Stimulated activated CD8-positive, alpha-beta memory T cell treated with anti-CD3 and anti-CD28 coated beads, Interleukin-15, amount 100 ng/mL, for 48 hours (primary cell): Measurements from ENCODE around the gene TFRC.
"Not testable (repeated sequence)": the region's sequence is repeated elsewhere in the genome, so short reads cannot be mapped to it uniquely, and the experiment has no call there.

Experiments used
- DNase-seq, 2 donors: peaks; one replicate each; pipeline ENCODE4 v3.0.0-alpha.2; 2020; ENCODE audit warnings: low read depth in 2 of 2

The TFRC gene

DNA sequence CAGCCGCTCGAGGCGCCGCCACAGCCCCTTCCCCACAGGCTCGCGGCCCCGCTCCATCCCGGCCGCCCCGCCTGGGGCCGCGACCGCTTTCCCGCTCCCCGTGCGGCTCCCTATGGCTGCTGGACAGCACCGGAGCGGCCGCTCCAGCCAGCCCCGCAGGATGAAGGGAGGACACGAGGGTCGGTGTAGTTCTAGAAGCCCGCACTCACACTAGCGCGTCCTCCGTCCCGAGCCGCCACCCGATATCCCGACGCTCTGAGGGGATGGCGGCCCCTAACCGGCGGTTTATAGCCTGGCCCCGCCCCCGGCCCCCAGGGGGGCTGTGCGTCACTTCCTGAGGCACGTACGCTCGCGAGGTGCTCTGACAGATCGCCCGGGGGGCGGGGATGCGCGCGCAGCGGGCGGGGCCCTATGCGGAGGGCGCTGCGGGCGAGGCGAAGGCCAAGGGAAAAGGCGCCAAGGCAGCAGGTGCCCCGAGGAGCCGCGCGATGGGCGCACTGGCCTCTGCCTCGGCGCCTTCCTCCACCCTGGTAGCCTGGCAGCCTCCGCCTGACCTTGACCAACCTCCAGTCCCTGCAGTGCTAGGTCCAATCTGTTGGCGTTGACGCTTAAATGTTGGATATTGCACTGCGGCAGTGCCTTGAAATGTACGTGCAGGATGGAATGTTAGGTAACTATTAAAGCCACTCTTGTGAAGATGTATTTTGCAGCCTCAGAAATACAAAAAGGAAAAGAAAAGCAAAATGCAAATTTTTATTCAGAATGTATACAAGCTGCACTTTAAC, at the start of gene TFRC:
Gene TFRC, minus strand, starts transcription at position 257 of the 785 bp plus-strand sequence. CDS start 4,991 bp downstream, outside the sequence.
- peak; percentile 94 for DNase-seq

GRCh38 chr3:196128172-196128843, 46.4 kb upstream of the TFRC start:
- no peak for DNase-seq

GRCh38 chr3:196127308-196128040, 45.6 kb upstream of the TFRC start:
- DNase-seq, result peak in 1 of 2 donors; percentile 12

DNA sequence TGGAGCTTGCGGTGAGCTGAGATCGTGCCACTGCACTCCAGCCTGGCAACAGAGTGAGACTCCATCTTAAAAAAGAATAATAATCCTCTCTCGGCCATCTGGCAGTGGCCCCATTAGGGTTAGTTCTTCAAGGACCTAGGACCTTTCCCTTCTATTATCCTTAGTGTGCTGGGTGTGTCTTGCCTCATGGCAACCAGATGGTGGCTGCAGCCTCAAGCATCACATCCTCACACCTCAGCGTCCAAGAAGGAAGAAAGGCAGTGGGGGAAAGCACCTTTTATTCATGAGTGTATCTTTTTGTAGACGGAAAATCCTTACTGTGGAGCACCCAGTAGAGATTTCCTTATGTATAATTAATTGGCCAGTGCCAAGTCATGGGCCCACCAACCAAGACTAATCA, 42.7 kb upstream of the TFRC start:
- DNase-seq, result no peak

GRCh38 chr3:196122688-196123046, 40.8 kb upstream of the TFRC start:
- no peak for DNase-seq

DNA sequence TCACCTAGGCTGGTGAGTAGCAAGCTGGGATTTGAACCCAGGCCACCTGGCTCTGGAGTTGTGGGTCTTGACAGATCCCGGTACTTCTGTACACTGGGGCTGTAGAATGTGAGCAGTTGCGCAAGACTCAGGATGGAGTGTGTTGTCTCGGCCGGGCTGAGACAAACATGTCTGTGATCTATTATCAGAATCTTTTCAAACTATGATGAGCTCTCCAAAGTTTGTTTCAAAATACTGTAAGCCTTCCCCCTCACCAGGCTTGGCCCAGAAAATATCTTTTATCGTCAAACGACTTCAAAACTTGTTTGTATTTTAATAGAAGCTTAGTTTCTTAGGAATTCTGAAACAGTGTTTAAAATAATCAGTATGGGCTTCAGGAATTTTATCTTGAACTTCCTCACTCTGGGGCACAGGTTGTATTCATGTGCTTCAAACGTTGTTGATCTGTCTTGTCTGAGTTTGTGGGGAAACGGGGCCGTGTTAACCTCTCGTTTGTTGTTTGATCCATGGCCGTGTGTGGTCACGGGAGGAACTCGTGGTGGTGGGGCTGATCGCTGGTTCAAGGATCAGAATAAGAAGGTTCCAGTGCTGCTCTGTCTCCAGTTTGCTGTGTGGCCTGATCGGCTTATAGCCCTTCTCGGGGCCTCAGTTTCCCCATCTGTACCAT, 40.3 kb upstream of the TFRC start:
- no peak for DNase-seq

GRCh38 chr3:196121066-196121465, 39.2 kb upstream of the TFRC start:
- DNase-seq, result no peak

- no peak for DNase-seq
Measured at GRCh38 chr3:196120291-196120951, 38.5 kb upstream of the TFRC start.

DNA sequence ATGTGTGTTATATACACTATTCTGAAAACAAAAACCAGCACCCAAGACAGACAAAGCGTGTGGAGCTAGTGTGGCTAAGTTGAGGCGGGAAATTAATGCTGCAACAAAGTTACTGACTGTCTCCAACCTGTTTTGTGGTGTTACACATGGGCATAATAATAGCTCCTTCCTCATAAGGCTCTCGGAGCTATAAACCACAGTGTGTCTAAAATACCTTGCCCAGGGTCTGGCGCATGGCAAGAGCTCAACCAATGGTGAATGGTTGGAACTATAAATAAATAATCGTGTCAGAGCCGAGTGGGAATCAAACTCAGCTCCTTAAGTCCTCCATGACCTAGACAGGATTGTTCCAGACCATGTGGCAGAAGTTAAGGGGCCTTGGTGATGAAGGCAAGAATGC, 35.9 kb upstream of the TFRC start:
- DNase-seq, result no peak

DNA sequence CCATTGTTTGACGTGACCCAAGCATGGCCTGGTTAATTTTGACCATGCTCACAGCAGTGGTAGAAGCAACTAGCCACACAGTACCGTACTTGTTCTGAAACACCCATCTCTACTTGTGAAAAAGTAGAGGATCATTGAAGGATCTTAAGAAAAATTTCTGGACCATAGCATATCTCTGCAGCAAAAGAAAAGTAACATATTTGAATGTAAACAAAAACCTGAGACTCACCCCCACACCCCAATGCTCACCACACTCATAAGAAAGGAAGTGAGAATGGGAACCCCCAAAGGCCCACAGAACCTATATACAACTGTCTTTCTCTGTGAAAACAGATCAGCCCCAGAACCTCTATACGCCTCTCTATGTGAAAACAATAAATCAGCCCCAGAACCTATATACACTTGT, 33.8 kb upstream of the TFRC start:
- DNase-seq, result no peak

DNA sequence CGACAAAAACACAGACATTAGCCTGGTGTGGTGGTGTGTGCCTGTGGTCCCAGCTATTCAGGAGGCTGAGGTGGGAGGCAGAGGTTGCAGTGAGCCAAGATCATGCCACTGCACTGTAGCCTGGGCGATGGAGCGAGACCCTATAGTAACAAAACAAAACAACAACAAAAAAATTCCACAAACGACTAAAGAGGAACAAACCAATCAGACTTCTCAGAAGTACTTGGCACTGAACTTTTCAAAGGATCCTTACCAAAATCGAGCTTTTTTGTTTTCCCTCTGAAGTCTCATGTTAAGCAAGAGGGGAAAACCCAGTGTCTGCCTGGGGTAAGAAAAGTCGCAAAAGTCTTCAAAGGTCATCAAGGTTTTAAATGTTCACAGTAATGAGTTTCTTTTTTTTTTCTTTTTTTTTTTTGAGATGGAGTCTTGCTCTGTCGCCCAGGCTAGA, 30.1 kb upstream of the TFRC start:
- peak in 1 of 2 donors; percentile 18 for DNase-seq

GRCh38 chr3:196108075-196108743, 26.3 kb upstream of the TFRC start:
- DNase-seq, result no peak

DNA sequence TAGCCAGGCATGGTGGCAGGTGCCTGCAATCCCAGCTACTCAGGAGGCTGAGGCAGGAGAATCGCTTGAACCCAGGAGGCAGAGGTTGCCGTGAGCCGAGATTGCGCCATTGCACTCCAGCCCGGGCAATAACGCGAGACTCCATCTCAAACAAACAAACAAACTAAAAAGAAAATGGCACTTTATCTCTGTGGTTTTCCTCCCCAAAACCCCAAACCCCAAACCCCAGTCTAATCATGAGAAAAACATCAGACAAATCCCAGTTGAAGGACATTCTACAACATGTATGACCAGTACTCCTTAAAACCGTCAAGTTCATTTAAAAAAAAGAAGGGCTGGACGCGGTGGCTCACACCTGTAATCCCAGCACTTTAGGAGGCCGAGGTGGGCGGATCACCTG, 22.8 kb upstream of the TFRC start:
- not testable (repeated sequence) for DNase-seq

GRCh38 chr3:196098365-196098980, 16.6 kb upstream of the TFRC start:
- DNase-seq, result not testable (repeated sequence)

GRCh38 chr3:196097373-196098154, 15.7 kb upstream of the TFRC start:
- DNase-seq, result no peak

DNA sequence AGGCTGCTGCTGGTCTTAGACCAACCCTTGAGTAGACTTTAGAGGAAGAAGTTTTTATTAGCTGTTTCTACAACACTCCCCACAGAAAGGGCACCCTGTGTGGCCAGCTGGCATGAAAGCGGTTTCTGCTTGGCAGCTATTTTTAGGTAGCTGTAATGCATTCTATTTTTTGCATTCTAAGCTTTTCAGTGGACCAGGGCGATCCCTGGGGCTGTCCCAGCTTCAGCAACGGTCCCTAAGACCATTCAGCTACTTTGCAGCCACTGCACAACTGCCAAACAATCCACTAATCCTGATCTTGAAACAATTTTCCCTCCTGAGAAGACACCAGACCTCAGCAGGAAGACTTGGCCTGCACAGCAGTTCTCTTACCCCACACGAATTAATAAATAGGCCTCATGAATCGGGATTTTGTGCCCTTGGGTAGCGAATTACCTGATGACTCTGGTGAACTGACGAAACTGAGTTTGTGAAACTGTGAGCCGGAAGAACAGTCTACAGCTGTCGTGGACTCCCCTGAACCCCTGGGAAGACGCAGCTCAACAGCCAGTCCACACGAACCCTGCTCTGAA, 14.6 kb upstream of the TFRC start:
- no peak for DNase-seq

GRCh38 chr3:196093317-196094111, 11.6 kb upstream of the TFRC start:
- DNase-seq, result no peak

GRCh38 chr3:196087906-196088305, 6.0 kb upstream of the TFRC start:
- no peak for DNase-seq

- no peak for DNase-seq
Measured at GRCh38 chr3:196082619-196082971, 705 bp upstream of the TFRC start.
